HG02840 (cell line): Measurements from ENCODE around the gene ANP32A.

ENCODE experiments used
- ATAC-seq: cut with Tn5 transposase; IDR thresholded peaks from one replicate; pipeline ENCODE4 v1.9.1; 2021; ENCODE audit warnings: mild to moderate bottlenecking, moderate library complexity, moderate number of reproducible peaks; ENCODE audit not compliant: unreplicated experiment, low FRiP score

ANP32A gene

DNA sequence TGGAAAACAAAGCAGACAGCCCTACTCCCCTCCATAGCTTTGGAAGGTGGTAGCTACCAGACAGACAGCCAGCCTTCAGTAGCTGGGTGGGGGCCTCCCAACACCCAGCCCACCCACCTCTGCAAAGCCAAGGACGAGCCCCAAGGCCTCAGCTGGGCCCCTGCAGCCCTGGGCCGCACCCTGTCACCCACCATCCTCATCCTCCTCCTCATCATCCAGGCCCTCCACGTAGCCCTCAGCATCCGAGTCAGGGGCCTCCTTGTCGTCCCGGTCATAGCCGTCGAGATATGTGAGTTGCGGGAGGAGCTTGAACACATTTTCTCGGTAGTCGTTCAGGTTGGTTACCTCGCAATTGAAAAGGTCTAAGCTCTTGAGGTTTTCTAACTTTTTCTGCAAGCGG, 36.5 kb downstream of the ANP32A start:
- ATAC-seq: no peak

DNA sequence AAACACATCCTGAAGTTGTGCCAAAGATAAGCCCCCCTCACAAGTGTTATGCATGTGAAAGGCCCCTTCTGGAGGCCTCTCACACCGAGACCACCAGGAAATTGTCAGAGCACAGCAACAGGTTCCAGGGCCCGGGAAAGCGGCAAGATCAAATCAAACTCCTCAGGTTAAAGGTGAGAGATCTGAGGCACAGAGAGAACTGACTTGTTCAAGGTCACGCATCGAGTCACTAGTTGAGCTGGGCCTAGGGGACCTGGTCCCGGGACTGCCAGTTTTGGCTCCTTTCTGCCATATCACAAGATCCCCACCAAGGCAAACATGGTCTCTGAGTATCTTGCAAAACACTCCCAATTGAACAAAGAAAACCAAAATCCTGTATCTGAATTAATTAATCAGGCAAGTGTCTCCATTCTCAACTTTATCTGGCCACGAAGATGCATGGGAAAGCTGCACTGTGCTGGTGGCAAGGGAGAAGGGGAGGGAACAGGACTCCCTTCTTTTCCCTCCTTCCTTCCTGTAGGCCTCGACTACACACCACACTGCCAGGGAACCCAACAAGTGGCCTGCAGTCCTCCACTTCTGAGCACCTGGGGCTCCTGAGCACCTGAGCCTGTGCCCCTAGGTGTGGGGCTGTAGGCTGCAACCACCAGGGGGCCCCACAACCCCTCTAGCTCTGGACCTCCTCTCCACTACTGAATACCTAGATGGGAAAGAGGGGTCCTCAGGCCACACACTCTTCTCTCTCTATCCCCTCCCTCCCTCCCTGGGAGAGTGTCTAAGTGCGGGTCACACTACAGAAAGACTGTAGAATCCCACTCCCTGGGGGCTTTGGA, 37.3 kb downstream of the ANP32A start:
- ATAC-seq: no peak

DNA sequence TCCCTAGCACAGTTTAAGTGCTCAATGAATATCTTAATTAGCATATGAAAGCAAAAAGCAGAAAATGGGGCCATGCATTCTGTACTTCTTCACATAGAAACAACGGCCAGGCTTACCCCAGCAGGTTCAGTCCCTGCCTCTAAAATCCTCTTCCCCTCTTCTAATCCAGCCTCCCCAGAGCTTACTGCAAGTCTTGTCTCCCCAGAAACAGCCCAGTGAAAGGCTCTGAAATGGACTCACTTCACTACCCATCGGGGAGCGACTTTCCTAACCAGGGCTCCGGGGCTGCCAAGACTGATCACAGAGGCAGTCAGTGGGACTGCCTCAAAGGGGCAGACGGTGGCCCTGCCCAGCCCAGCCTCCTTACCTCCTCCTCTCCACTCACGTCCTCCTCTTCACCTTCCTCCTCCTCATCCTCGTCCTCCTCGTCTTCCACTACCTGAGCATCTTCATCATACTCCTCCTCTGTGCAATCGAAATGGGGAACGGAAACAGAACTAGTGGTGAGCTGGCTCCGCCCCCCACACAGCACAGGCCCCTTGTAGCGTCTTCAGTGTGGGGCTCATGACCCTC, 38.0 kb downstream of the ANP32A start:
- ATAC-seq: no peak

DNA sequence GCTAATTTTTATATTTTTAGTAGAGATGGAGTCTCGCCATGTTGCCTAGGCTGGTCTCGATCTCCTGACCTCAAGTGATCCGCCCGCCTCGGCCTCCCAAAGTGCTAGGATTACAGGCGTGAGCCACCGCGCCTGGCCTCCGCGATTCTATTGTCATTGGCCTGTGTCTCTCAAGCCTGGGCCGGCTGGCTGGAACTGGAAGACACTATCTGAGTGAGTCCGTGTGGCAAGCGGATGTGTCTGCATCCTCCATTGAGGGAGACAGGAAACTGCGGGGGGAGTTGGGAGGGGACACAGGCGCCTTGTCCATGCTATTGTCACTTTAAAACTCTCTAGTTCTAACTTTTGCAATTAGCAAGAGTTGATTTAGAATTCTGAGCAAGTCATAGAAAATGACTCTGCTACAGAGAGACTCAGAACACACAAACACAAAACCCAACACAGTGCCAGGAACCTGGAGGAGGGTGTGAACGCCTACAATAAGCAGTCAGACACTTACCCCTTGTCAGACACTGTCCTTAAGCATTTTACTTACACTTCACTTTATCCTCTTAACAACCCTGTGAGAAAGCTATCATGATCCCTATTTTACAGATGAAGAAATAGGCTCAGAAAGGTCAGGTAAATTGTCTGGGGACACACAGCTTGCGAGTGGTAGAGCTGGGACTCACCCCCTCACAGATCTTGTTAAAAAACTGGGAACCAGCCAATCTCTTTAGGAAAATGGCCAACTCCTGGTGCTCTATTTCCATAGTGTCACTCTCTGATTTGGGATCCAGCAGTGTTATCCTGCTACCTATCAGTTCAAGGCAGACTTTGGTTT, 38.7 kb downstream of the ANP32A start:
- no peak for ATAC-seq

DNA sequence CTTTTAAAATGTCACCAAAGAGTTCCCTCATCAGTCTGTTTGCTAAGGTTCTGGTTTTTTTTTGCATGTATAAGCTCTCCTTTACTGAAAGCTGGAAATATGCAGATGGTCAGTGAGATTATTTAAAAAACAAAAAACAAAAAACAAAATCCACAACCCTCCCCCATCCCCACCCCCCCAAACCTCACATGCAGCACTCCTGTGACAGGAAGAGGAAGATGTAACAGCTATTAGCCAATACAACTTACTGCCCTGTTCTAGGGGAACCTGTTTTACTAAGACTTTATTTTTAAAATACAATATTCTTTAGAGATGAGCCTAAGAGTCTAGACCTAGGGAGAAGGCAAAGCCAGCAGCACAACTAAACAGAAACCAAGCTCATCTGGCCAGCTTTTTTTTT, 39.5 kb downstream of the ANP32A start:
- ATAC-seq: no peak

DNA sequence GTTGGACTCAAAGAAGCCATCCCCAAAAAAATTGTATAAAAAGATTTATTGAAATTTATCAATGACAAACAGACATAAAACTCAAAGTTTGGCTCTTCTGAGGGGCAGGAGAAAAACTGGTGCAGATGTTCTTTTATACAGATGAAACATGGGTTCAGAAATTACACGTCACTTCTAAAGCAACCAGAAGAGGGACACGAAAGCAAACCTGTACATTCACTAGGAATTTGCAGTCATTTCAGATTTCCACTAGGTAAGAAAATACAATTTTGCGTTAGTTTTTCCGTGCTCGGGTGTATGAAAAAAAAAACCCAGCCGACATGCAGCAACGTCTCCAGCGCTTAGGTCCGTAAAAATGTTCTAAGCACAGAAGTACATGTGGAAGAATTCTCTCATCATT, 41.8 kb downstream of the ANP32A start:
- ATAC-seq: no peak

DNA sequence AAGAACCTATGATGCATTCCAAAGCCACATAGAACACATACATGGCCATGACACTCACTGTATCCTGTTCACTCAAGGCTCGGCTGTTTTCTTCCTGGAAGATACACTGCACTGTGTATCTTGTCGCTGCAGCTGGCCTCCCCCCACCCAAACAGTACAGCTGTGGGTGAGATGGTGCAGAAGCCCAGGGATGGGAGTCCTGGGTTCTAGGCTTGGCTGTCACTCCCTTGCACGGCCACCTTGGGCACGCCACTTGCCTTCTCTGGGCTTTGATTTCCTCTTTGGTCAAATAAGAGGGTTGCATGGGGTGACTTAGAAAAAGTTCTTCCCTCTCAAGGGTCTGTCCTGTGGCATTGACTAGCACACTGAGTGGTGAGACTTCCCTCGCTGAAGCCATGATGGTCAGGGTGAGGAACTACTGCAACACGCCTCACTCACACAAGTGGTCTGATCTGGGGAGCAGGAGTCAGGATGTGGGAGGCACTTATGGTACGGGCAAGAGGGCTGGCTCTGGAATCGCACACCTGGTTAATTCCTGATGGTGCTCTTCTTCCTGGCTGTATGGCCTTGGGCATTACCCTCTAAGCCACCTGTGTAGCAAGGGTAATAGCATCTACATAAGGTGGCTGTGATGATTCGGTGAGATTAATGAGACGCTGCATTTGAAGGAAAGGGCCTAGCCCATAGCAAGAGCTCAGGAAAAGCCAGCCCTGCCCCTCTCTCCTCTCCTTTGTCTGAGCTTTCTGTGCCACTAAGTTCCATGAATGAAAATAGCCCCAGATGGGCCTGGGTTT, 44.0 kb downstream of the ANP32A start:
- ATAC-seq: no peak

DNA sequence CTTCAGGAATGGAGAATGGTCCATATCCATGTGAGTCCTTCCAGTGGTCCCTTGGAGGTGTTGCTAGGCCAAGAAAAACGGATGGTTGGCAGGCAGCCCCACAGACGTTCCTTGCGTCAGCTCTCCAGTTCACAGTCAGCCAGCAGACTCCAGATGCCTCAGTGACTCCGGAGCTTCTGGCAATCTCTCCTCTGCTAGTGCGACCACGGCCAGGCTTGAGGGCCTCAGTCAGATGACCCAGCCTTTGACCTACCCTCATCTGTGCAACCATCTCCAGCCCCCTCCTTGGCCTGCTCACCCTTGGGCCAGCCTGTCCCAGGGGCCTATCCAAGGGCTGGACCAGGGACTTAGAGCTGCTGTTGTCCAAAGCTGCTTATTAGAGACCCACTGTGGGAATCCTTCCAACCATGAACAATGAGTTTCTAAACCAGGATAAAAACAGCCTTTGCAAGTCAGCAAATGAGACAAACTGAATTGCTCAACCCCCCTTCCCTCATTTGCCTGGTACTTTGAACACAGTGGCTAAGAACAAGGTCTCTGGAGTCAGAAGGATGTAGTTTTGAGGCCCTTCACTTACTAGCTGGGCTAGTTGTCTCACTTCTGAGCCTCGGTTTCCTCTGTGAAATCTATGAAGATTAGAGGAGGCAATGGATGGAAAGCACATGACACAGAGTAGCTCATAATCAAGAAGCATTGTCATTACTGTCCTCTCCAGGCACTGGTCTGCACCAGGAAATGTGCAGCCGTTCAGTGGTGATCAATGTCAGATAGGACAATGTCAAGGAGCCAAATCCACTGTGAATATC, 44.8 kb downstream of the ANP32A start:
- ATAC-seq: no peak

DNA sequence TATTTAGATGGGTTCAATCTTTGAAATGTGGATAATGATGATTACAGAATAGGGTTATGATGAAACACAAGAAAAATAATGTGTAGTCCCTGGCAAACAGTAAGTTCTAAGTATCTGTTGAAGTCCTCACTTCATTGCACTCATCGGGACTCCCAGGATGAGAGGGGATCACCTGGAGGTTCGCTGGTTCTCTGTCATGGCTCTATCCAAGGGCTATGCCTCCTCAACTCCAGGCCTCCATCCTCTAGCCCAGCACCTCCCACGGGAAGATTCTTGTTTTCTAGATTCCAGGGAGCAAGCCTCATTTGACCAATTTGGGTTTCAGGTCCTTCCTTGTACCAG, 45.5 kb downstream of the ANP32A start:
- no peak for ATAC-seq

DNA sequence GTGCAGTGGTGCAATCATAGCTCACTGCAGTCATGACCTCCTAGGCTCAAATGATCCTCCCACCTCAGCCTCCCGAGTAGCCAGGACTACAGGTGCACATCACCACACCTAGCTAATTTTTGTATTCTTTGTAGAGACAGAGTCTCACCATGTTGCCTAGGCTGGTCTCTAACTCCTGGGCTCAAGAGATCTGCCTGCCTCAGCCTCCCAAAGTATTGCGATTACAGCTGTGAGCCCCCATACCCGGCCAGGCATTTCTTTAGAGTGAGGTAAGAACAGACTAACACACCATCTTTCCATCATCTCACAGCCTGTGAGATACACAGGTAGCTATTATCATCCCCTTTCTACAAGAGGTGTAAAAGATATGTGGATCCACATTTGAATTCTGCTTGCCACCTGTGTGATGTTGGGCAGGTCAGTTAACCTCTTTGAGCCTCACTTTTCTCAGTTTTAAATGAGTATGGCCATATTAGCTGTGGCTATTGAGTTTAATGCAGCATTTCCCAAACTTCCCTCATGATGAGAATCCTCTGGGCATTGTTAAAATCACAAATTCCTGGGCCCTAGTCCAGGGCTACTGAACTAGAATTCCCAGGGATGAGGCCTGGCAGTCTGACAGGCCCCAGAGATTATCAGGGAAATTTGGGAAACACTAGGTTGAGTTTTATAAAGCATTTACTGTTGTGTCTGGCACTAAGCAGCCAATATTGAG, 46.0 kb downstream of the ANP32A start:
- no peak for ATAC-seq

DNA sequence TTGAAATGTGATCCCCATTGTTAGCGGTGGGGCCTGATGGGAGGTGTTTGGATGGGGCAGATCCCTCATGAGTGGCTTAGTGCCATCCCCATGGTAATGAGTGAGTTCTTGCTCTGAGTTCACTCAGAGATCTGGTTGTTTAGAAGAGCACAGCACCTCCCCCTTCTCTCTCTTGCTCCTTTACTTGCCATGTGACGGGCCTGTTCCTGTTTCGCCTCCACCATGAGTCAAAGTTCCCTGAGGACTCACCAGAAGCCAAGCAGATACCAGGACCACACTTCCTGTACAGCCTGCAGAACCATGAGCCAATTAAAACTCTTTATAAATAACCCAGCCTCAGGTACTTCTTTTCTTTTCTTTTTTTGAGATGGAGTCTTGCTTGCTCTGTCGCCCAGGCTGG, 46.6 kb downstream of the ANP32A start:
- no peak for ATAC-seq

DNA sequence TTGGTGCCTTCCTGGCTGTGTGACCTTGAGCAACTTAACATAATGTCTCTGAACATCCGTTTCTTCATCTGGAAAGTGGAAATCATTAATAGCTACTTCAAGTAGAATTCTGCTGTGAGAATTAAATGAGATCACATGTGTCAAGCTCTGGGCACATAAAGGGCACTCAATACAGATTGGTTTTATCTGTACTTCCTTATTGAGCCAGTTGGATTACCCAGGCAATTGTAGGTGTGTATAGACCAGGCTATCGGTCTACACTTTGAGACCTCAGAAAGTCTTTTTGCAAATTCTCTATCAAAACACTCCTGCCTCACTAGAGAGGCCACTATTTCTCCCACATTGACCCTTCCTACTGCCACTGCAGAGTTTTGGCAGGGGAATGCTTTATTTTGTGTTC, 47.7 kb downstream of the ANP32A start:
- no peak for ATAC-seq

DNA sequence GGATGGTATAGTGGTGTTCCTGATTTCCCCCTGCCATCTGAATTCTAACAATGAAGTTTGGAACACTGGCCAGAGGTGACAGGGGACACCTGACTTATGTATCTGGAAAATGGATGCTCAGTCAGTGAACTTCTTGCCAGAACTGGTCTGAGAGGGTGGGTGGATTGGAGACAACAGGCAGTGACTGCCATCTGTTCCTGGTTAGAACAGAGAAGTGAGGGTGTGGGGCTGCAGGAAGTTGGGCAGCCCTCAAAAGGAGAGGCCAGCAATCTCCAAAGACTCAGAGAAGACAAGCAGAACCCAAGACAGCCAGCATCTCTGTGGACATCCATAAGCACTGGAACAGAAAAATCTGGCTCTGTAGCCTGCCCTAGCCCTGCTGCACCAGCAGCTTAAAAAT, 50.5 kb downstream of the ANP32A start:
- ATAC-seq: no peak

DNA sequence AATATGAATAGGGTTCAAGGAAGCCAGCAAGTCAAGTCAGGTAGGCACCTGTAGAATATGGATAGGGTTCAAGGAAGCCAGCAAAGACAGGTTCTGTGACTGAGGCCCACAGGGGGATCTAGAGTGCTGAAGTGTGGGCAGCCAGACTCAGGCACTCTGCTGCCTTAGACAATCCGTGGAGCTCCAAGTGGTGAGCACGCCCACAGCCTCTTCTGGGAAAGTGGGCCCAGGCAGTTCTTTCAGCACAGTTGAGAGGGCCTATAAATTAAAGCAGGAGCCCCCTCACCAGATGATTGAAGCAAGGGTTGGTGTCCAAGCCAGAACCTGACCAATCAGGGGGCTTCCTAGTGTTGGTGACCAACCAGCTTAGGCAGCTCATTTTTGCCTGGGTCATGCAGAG, 51.0 kb downstream of the ANP32A start:
- no peak for ATAC-seq

DNA sequence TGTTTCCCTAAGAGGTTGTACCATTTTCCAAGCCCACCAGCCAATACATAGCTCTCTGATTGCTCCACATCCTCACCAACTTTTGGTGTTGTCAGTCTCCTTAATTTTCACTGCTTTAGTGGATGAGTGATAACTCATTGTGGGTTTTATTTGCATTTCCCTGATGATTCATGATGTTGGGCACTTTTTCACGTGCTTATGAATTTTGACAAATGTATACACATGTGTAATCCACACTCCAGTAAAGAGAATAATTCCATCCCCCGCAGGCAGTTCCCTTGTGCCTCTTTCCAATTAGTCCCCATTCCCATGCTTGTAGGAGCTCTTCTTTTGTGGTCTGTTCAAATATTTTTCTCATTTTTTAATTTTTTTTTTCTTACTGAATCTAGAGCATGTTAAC, 52.4 kb downstream of the ANP32A start:
- no peak for ATAC-seq

DNA sequence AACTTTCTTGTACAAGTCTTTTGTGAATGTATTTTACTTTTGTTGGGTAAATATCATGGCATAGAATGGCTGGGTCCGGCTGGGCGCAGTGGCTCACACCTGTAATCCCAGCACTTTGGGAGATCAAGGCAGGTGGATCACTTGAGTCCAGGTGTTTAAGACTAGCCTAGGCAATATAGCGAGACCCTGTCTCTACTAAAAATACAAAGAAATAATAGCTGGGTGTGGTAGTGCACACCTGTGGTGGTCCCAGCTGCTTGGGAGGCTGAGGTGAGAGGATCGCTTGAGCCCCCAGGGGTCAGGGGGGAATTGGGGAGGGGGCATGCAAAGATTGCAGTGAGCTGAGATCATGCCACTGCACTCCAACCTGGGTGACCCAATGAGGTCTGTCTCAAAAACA, 52.9 kb downstream of the ANP32A start:
- no peak for ATAC-seq

DNA sequence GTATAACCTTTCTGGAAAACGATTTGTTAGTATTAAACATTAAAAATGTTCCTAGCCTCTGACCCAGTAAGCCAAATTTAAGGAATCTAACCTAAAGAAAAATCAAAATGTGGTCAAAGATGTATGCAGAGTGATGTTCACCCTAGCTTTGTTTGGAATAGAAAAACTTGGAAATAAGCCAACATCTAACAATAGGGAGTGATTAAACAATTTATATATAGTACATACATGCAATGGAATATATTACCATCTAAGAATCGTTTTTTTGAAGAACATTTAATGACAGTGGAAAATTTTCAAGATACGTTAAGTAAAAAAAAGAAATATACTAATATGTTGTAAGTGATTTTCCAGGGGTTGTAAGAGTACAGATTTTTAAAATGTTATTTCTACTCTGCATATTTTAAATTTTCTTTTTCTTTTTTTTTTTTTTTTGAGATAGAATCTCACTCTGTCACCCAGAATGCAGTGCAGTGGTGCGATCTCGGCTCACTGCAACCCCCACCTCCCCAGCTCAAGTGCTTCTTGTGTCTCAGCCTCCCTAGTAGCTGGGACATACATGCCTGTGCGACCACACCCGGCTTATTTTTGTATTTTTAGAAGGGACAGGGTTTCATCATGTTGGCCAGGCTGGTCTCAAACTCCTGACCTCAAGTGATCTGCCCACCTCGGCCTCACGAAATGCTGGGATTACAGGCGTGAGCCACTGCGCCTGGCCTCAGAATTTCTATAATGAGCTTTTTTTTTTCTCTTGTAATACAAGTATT, 54.9 kb downstream of the ANP32A start:
- no peak for ATAC-seq

DNA sequence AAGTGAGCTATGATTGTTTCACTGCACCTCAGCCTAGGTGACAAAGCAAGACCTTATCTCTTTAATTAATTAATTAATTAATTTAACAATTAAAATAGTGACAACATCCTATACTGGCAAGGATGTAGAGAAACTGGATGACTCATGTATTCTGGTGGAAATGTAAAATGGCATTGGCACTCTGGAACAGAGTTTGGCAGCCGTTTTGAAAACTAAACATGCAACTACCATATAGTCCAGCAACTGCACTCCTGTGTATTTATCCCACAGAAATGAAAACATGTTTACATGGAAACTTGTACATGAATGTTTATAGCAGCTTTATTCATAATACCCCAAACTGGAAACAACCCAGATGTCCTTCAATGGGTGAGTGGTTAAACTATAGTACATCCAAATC, 56.6 kb downstream of the ANP32A start:
- ATAC-seq: no peak

DNA sequence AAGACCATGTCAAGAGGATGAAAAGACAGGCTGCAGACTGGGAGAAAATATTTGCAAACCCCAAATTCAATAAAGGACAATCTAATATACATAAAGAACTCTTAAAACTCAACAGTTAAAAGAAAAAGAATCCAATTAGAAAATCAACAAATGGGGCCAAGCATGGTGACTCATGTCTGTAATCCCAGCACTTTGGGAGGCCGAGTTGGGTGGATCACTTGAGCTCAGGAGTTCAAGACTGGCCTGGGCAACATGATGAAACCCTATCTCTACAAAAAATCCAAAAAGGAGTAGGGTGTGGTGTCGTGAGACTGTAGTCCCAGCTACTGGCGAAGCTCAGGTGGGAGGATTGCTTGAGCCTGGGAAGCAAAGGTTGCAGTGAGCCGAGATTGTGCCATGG, 57.6 kb downstream of the ANP32A start:
- no peak for ATAC-seq
